ENCODE measurements around the gene DCUN1D4.

Gene DCUN1D4

DNA sequence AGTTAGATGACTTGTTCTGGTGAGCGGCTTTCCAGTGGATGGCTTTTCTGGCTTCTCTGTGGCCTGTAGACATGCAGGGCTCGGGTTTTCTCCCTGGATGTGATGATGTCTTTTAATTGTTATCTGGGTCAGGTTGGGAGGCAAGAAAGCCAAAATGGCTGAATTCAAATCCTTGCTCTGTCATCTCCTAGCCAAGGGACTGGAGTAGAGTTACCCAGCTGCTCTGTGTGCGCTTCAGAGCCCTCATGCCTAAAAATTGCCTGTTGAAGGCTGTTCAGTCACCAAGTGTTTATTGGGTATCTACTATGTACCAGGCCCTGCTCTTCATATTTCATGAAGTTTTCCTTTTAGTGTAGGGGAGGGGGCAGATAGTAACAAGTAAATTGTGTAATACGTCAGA is 7.3 kb downstream of the DCUN1D4 start:
- no peak overlapping the region for H3K4me3 ChIP-seq (ENCODE audit: low read depth in 1 of 2, low read length in 1 of 2)
- H3K4me1 ChIP-seq (ENCODE audit: control insufficient read depth in 1 of 2, insufficient read depth in 1 of 2, low read depth in 1 of 2, low read length in 1 of 2): no peaks in the 10 kb centered on the region
- no peak overlapping the region for H3K27ac ChIP-seq
- H3K9me3 ChIP-seq: no peaks in the 10 kb centered on the region
- no peaks in the 10 kb centered on the region for H3K27me3 ChIP-seq
- TF ChIP-seq, protein P1, sequence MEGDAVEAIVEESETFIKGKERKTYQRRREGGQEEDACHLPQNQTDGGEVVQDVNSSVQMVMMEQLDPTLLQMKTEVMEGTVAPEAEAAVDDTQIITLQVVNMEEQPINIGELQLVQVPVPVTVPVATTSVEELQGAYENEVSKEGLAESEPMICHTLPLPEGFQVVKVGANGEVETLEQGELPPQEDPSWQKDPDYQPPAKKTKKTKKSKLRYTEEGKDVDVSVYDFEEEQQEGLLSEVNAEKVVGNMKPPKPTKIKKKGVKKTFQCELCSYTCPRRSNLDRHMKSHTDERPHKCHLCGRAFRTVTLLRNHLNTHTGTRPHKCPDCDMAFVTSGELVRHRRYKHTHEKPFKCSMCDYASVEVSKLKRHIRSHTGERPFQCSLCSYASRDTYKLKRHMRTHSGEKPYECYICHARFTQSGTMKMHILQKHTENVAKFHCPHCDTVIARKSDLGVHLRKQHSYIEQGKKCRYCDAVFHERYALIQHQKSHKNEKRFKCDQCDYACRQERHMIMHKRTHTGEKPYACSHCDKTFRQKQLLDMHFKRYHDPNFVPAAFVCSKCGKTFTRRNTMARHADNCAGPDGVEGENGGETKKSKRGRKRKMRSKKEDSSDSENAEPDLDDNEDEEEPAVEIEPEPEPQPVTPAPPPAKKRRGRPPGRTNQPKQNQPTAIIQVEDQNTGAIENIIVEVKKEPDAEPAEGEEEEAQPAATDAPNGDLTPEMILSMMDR (IDR thresholded peaks at IDR 0.05): no peak
- H3K36me3 ChIP-seq: no peaks in the 10 kb centered on the region

DNA sequence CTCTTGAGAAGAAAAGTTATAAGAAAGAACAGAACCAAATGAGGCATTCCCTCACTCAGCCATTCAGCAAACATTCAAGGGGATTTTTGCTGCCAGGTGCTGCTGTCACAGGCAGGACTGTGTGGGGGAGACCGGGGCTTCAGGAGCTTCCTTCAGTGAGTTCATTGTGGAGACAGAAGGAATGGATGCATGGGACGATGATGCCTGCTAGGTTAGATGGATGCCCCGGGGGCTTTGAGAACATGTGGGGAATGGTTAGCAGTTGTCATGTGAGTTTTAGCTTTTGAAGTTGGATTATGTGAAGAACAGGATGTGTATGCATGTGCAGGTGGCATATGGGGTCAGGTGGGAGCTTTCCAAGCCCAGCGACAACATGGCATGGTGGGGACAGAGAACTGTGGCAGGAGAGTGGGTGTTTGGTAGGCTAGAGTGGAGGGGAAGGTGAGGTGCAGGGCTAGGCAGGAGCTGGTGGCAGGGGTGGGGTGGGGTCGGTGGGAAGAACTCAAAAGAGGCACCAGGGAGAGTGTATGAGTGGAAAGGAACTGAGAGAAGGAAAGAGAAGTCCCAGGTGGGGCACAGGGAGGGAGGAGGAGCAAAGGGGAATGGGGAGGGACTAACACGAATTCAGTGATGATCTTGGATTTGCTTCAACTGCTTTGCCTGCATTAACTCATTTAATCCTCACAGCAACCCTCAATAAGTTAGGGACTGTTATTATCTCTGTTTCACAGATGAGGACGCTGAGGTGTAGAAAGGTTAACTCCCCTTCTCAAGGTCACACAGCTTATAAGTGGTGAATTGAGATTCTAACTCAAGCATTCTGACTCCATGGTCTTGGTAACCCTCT is 8.4 kb downstream of the DCUN1D4 start:
- no peaks in the 10 kb centered on the region for H3K27me3 ChIP-seq
- no peaks in the 10 kb centered on the region for H3K36me3 ChIP-seq
- no peak overlapping the region for H3K27ac ChIP-seq
- no peaks in the 10 kb centered on the region for H3K9me3 ChIP-seq
- no peak overlapping the region for H3K4me3 ChIP-seq (ENCODE audit: low read depth in 1 of 2, low read length in 1 of 2)
- TF ChIP-seq, protein P1 (IDR thresholded peaks at IDR 0.05): no peak
- no peaks in the 10 kb centered on the region for H3K4me1 ChIP-seq (ENCODE audit: control insufficient read depth in 1 of 2, insufficient read depth in 1 of 2, low read depth in 1 of 2, low read length in 1 of 2)

DNA sequence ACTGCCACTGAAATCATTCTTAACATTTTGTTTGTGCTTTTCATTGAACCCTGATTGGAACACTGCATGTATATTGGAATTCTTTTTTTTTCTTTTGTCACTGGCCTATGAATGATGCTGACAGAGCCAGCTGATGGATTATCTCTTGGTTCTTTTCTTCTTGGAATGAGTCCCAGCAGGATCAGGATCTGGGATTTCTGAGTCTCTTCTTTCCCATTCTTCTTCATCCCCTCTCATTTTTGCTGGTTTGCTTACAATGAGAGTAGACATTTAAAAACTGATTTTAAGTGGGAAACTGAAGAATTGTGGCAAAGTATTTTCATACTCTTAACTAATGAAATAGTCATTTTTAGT is 9.0 kb downstream of the DCUN1D4 start:
- no peaks in the 10 kb centered on the region for H3K36me3 ChIP-seq
- H3K4me1 ChIP-seq (ENCODE audit: control insufficient read depth in 1 of 2, insufficient read depth in 1 of 2, low read depth in 1 of 2, low read length in 1 of 2): no peaks in the 10 kb centered on the region
- H3K27me3 ChIP-seq: no peaks in the 10 kb centered on the region
- H3K9me3 ChIP-seq: no peaks in the 10 kb centered on the region
- no peak overlapping the region for H3K27ac ChIP-seq
- TF ChIP-seq, protein P1 (IDR thresholded peaks at IDR 0.05): no peak
- no peak overlapping the region for H3K4me3 ChIP-seq (ENCODE audit: low read depth in 1 of 2, low read length in 1 of 2)

DNA sequence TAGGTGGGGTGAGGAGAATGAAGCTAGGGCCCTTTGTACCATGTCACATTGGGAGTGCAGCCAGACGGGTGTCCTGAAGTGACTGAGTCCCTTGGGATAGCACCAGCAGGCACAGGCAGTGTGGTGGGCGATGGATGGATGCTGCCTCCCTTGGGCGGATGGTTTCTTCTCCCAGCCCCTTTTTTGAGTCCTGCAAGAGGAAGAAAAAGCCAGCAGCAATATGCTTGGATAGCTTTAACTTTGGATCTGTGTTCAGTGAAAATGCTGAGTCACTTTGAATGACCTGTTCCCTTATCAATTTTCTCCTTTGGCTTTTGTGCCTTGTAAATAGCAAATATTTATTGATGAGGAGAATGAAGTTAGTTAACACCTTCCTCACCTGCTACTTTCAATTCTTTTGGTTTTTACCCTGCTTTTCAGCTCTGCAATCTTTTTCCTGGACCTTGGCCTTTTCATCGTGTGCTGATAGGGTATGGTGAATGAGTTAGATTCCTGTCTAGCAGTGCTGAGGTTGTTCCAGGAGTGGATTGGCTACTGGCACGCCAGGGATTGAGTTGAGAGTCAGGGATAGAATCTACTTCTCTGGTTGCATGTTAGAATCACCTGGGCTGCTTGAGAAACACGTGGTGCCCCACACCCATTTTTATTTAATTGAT is 10.2 kb downstream of the DCUN1D4 start:
- Histone ChIP-seq H3K36me3 (no peaks in the 10 kb centered on the region), H3K27me3 (no peaks in the 10 kb centered on the region), H3K4me3 (ENCODE audit: low read depth in 1 of 2, low read length in 1 of 2) (no peak overlapping the region), H3K4me1 (ENCODE audit: control insufficient read depth in 1 of 2, insufficient read depth in 1 of 2, low read depth in 1 of 2, low read length in 1 of 2) (no peaks in the 10 kb centered on the region), H3K27ac (no peak overlapping the region), H3K9me3 (no peaks in the 10 kb centered on the region)
- TF ChIP-seq, protein P1 (IDR thresholded peaks at IDR 0.05): no peak

DNA sequence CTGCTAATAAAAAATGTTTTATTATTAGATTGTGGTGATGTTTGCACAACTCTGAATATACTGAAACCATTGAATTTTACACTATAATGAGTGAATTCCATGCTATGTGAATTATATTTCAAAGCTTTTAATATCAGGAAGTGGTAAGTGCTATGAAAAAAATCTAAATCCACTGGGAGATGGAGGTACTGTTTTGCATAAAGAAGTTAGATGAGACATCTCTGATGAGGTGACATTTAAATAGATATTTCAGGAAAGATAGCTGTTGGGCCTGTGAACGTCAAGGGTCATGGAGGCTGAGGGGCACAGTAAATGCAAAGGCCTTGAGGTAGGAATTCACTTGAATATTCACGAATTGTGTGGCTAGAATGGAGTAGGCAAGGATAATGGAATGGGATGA is 12.3 kb downstream of the DCUN1D4 start:
- Histone ChIP-seq H3K4me3 (ENCODE audit: low read depth in 1 of 2, low read length in 1 of 2) (no peak overlapping the region), H3K36me3 (no peaks in the 10 kb centered on the region), H3K27ac (no peak overlapping the region), H3K4me1 (ENCODE audit: control insufficient read depth in 1 of 2, insufficient read depth in 1 of 2, low read depth in 1 of 2, low read length in 1 of 2) (no peaks in the 10 kb centered on the region), H3K27me3 (no peaks in the 10 kb centered on the region), H3K9me3 (no peaks in the 10 kb centered on the region)
- TF ChIP-seq, protein P1 (IDR thresholded peaks at IDR 0.05): no peak

Measured in neutrophil (primary cell).